Fibroblast of lung (primary cell): ENCODE results near the gene MPRIP.

ENCODE experiments used
- EZH2 ChIP-seq: IDR thresholded peaks from 2 replicates; pipeline ENCODE4 v1.5.1; 2012; ENCODE audit warnings: low read length, control low read depth, mild to moderate bottlenecking; ENCODE audit errors: missing control alignments
- TF ChIP-seq, protein P1 (sequence below), 2 donors: IDR thresholded peaks in 1 of 2; conservative IDR thresholded peaks in 1 of 2; 1 replicate in 1 of 2; 2 replicates in 1 of 2; pipeline ENCODE4 v1.5.1; 2011 to 2012; ENCODE audit warnings: low read length in 2 of 2, control low read depth in 1 of 2, inconsistent platforms in 1 of 2, low read depth in 1 of 2, mild to moderate bottlenecking in 1 of 2

GRCh38 chr17:17191961-17192381, 149.7 kb downstream of the MPRIP start:
- TF ChIP-seq, protein P1, sequence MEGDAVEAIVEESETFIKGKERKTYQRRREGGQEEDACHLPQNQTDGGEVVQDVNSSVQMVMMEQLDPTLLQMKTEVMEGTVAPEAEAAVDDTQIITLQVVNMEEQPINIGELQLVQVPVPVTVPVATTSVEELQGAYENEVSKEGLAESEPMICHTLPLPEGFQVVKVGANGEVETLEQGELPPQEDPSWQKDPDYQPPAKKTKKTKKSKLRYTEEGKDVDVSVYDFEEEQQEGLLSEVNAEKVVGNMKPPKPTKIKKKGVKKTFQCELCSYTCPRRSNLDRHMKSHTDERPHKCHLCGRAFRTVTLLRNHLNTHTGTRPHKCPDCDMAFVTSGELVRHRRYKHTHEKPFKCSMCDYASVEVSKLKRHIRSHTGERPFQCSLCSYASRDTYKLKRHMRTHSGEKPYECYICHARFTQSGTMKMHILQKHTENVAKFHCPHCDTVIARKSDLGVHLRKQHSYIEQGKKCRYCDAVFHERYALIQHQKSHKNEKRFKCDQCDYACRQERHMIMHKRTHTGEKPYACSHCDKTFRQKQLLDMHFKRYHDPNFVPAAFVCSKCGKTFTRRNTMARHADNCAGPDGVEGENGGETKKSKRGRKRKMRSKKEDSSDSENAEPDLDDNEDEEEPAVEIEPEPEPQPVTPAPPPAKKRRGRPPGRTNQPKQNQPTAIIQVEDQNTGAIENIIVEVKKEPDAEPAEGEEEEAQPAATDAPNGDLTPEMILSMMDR (conservative IDR thresholded peaks at IDR 0.05 in 1 of 2, IDR thresholded peaks at IDR 0.05 in 1 of 2; ENCODE audit: low read depth in 1 of 2, low read length in 2 of 2) = no peak
- no peak for TF ChIP-seq EZH2
